K562 (cell line): ENCODE results near the gene PLCL2. TPM values are rescaled to one million over a fixed set of nuclear protein-coding genes. Genes with fewer than 3 reads are reported as not detected.

Source experiments
- ATAC-seq: fragments of 200-7000 bp; cut with Tn5 transposase; 3 replicates; pipeline ENCODE4 v1.9.1; 2020; ENCODE audit warnings: moderate library complexity
- BruUV-seq: library from RNA; stranded (reverse); fragments of 400-500 nt; replicated peaks from 2 replicates; lab custom pipeline; 2021; lab: Mats Ljungman, UMichigan
- CTCF ChIA-PET: fragments of 300-600 bp; formaldehyde crosslinking; extraction: SDS; loops from one replicate; lab custom pipeline; 2021; ENCODE audit warnings: low intra/inter-chr PET ratio; lab: Yijun Ruan, JAX
- POLR2A ChIA-PET: fragments of 300-600, 350-650 bp; sonication (Branson Sonifier 250); formaldehyde crosslinking; extraction: SDS; loops from one replicate; lab custom pipeline; 2021; ENCODE audit warnings: antibody characterized with exemption, inconsistent platforms; lab: Yijun Ruan, JAX
- DNase-seq, 4 experiments: peaks; one replicate each; pipeline versions ENCODE4 v3.0.0 to v3.0.0-alpha.2; 2011 to 2018; ENCODE audit warnings: low spot score in 3 of 4, mixed read lengths in 3 of 4; ENCODE audit errors: extremely low read depth in 1 of 4
- FAIRE-seq: peaks from 2 replicates; lab custom pipeline; 2011; peaks lifted over from hg19 to GRCh38; lab: Jason Lieb, UNC
- H2AFZ ChIP-seq: 2 replicates; pipeline ENCODE4 v1.6.0; 2011; ENCODE audit warnings: low read depth, low read length, control low read depth, inconsistent platforms
- H3K27ac ChIP-seq: fragments of 200-600 bp; 3 replicates; pipeline ENCODE4 v1.8.0; 2011; ENCODE audit warnings: low read depth, mild to moderate bottlenecking, control low read depth, inconsistent platforms, low read length, moderate library complexity, mixed read lengths; ENCODE audit errors: extremely low read depth
- H3K27me3 ChIP-seq, 2 experiments: fragments of 300-600 bp in 1 of 2; 2 replicates in 1 of 2; 3 replicates in 1 of 2; pipeline versions ENCODE4 v1.6.0 to v1.8.0; 2011; ENCODE audit warnings: inconsistent platforms in 2 of 2, low read length in 2 of 2, mild to moderate bottlenecking in 1 of 2, mixed read lengths in 1 of 2, moderate library complexity in 1 of 2; ENCODE audit not compliant: control insufficient read depth in 2 of 2, insufficient read depth in 2 of 2
- H3K36me3 ChIP-seq: fragments of 300-600 bp; 3 replicates; pipeline ENCODE4 v1.8.0; 2011; ENCODE audit warnings: mild to moderate bottlenecking, low read length, inconsistent platforms; ENCODE audit not compliant: control insufficient read depth, insufficient read depth
- H3K4me1 ChIP-seq, 2 experiments: fragments of 200-600 bp in 1 of 2; replicated peaks in 1 of 2; 2 replicates in 1 of 2; 3 replicates in 1 of 2; pipeline versions ENCODE4 v1.5.1 to v1.8.0; 2011; ENCODE audit warnings: inconsistent platforms in 2 of 2, low read length in 2 of 2, mild to moderate bottlenecking in 1 of 2, mixed read lengths in 1 of 2, moderate library complexity in 1 of 2; ENCODE audit not compliant: control insufficient read depth in 2 of 2, insufficient read depth in 2 of 2
- H3K4me2 ChIP-seq: 2 replicates; pipeline ENCODE4 v1.6.1; 2011; ENCODE audit warnings: low read length, control low read depth, inconsistent platforms, mixed read lengths; ENCODE audit not compliant: insufficient read depth
- H3K4me3 ChIP-seq: fragments of 200-600 bp; sonication (generic), shearing (Covaris generic); 2 replicates; pipeline ENCODE4 v1.5.1; 2016; ENCODE audit warnings: control low read depth, inconsistent platforms
- H3K79me2 ChIP-seq: fragments of 200-600 bp; 3 replicates; pipeline ENCODE4 v1.8.0; 2011; ENCODE audit warnings: low read length, inconsistent platforms; ENCODE audit not compliant: control insufficient read depth, insufficient read depth
- H3K9ac ChIP-seq, 2 experiments: 2 replicates each; pipeline versions ENCODE4 v1.6.0 to v1.6.1; 2011; ENCODE audit warnings: low read depth in 2 of 2, low read length in 2 of 2, control low read depth in 1 of 2, inconsistent platforms in 1 of 2, mild to moderate bottlenecking in 1 of 2, mixed read lengths in 1 of 2; ENCODE audit not compliant: insufficient read depth in 1 of 2
- H3K9me1 ChIP-seq: one replicate; pipeline ENCODE4 v1.6.0; 2011; ENCODE audit warnings: inconsistent platforms, mild to moderate bottlenecking, low read length, moderate library complexity; ENCODE audit not compliant: control insufficient read depth, insufficient read depth
- H3K9me3 ChIP-seq: replicated peaks from 2 replicates; pipeline ENCODE4 v1.5.1; 2011; ENCODE audit warnings: low read depth, low read length, inconsistent platforms; ENCODE audit not compliant: control insufficient read depth, insufficient read depth
- H4K20me1 ChIP-seq: replicated peaks from 2 replicates; pipeline ENCODE4 v1.6.1; 2011; ENCODE audit warnings: low read length, inconsistent platforms, mixed read lengths; ENCODE audit not compliant: control insufficient read depth, insufficient read depth
- CCAR2 ChIP-seq: fragments of 200-400 bp; formaldehyde crosslinking; IDR thresholded peaks from 2 replicates; pipeline ENCODE4 v1.6.1; 2017; ENCODE audit warnings: mild to moderate bottlenecking, low read depth, low read length
- CHD1 ChIP-seq: fragments of 200-600 bp; sonication (generic); IDR thresholded peaks from one replicate; pipeline ENCODE4 v1.6.1; 2012; ENCODE audit warnings: mild to moderate bottlenecking, moderate library complexity, low read length, inconsistent platforms
- DPF2 ChIP-seq: fragments of 450-650 bp; IDR thresholded peaks from 2 replicates; pipeline ENCODE4 v1.6.1; 2016
- FOXA1 ChIP-seq: fragments of 450-650 bp; IDR thresholded peaks from 2 replicates; pipeline ENCODE4 v1.6.1; 2016; ENCODE audit warnings: mild to moderate bottlenecking, borderline replicate concordance
- ILF3 ChIP-seq: fragments of 450-650 bp; IDR thresholded peaks from 2 replicates; pipeline ENCODE4 v1.6.1; 2018; ENCODE audit warnings: antibody characterized with exemption, mild to moderate bottlenecking, moderate library complexity, borderline replicate concordance
- MTA1 ChIP-seq: fragments of 450-650 bp; IDR thresholded peaks from 2 replicates; pipeline ENCODE4 v1.6.1; 2017; ENCODE audit warnings: borderline replicate concordance
- NCOA1 ChIP-seq: fragments of 450-650 bp; IDR thresholded peaks from 2 replicates; pipeline ENCODE4 v1.6.1; 2016; ENCODE audit warnings: low read depth
- PCBP1 ChIP-seq: fragments of 200-400 bp; formaldehyde crosslinking; IDR thresholded peaks from 2 replicates; pipeline ENCODE4 v1.6.1; 2018; ENCODE audit warnings: mild to moderate bottlenecking, low read depth, low read length; ENCODE audit not compliant: poor library complexity, severe bottlenecking
- PPARD ChIP-seq: fragments of 250-450 bp; sonication (Bioruptor Pico); IDR thresholded peaks from 2 replicates; pipeline ENCODE4 v1.8.0; 2022; ENCODE audit warnings: inconsistent platforms, mild to moderate bottlenecking, moderate library complexity
- TAF1 ChIP-seq: IDR thresholded peaks from 2 replicates; pipeline ENCODE4 v1.6.1; 2011; ENCODE audit warnings: mild to moderate bottlenecking, low read length, moderate library complexity; ENCODE audit not compliant: insufficient read depth, control insufficient read depth, severe bottlenecking; ENCODE audit errors: extremely low read depth
- ZNF407 ChIP-seq: fragments of 450-650 bp; IDR thresholded peaks from 2 replicates; pipeline ENCODE4 v1.6.1; 2016; ENCODE audit warnings: low read depth
- ZNF740 ChIP-seq, 3 experiments: fragments of 200-800 bp in 1 of 3; sonication (Bioruptor generic) in 1 of 3; sonication (generic) in 1 of 3; formaldehyde crosslinking in 1 of 3; IDR thresholded peaks; 2 replicates each; pipeline versions ENCODE4 v1.6.1 to v1.8.0; 2016 to 2022; ENCODE audit warnings: mild to moderate bottlenecking in 2 of 3, missing compliant biosample characterization in 2 of 3, missing genetic modification characterization in 2 of 3, missing genetic modification reagents in 1 of 3
- WGBS: fragments of 100-300 bp; shearing (Covaris generic); methylation state at CpG from one replicate; pipeline ENCODE4 v1.1.6; 2016; ENCODE audit warnings: low coverage, mixed read lengths; ENCODE audit not compliant: insufficient coverage; ENCODE audit errors: missing lambda C conversion rate; 5-methylcytosine and 5-hydroxymethylcytosine counted together
- in situ Hi-C: fragments of 300-500 bp; cut with MboI; formaldehyde crosslinking; loops from 4 replicates; pipeline ENCODE4 v1.15.0; 2018; ENCODE audit warnings: inconsistent platforms, mixed read lengths
- intact Hi-C: fragments of 100-400 bp; cut with micrococcal nuclease; formaldehyde crosslinking; loops from 2 replicates; pipeline ENCODE4 v1.14.2; 2022
- polyA plus RNA-seq, 8 experiments: library from polyadenylated mRNA; depleted of rRNA in 4 of 8; stranded (reverse) in 5 of 8; unstranded in 3 of 8; fragments of >200 nt; fragmentation: Nextera tagmentation in 2 of 8; fragmentation: Illumina TruSeq in 1 of 8; extraction: Ambion mirVana in 2 of 8; extraction: Trizol in 1 of 8; gene quantifications; 2 replicates each; pipeline versions ENCODE4 v1.2.1 to v1.2.3, GENCODE V29; 2011 to 2014; ENCODE audit warnings: inconsistent platforms in 1 of 8, missing spikeins in 1 of 8
- total RNA-seq, 7 experiments: library from RNA; depleted of rRNA in 6 of 7; stranded (reverse); fragments of >200 nt in 6 of 7; fragmentation: Illumina TruSeq in 2 of 7; extraction: Trizol in 2 of 7; gene quantifications; 2 replicates each; pipeline versions ENCODE4 v1.2.1 to v1.2.3, GENCODE V29; 2011 to 2021; ENCODE audit warnings: low replicate concordance in 1 of 7

Gene PLCL2
- total and polyA plus RNA-seq, 9 of the 15 experiments (the other 6 are each of a cell fraction or from before 2014, with no cell fraction given) = 0.03 to 0.18 (median 0.11) TPM; not detected in 2

GRCh38 chr3:17030438-17030837 is 145.7 kb downstream of the PLCL2 start:
- Histone ChIP-seq H3K9me3 (no peaks in the 10 kb centered on the region), H3K36me3 (no peaks in the 10 kb centered on the region), H3K4me3 (no peak overlapping the region), H3K4me2 (no peak overlapping the region), H4K20me1 (no peaks in the 10 kb centered on the region), H3K27ac (no peak overlapping the region), H3K79me2 (no peaks in the 10 kb centered on the region), H3K27me3 (peaks cover 0 to 7% of the 10 kb centered on the region in 2 experiments; a peak in 3 of 5 replicates), H2AFZ (no peak overlapping the region), H3K4me1 (no peaks in the 10 kb centered on the region), H3K9ac (no peak overlapping the region), H3K9me1 (no peaks in the 10 kb centered on the region)
- intact Hi-C loops (loop anchor here (5.0 kb wide), 2 partner anchors 202 to 203 kb away; no protein-coding TSS in a partner anchor), in situ Hi-C loops (no loop called here)
- FAIRE-seq (no peak), ATAC-seq (no peak), DNase-seq (no peak)
- no peak for TF ChIP-seq PCBP1
- TF ChIP-seq MTA1 = no peak
- TF ChIP-seq FOXA1 = no peak
- no peak for TF ChIP-seq ZNF740 (CRISPR knock-in tag; IDR thresholded peaks at IDR 0.05)
- TF ChIP-seq ZNF740 (tag; IDR thresholded peaks at IDR 0.05) = no peak
- TF ChIP-seq TAF1 = no peak
- no peak for TF ChIP-seq NCOA1
- no peak for TF ChIP-seq ZNF407
- no peak for TF ChIP-seq DPF2
- TF ChIP-seq ILF3 = no peak
- TF ChIP-seq CHD1 = no peak
- TF ChIP-seq CCAR2 = no peak
- no peak for TF ChIP-seq PPARD
- BruUV-seq = no TSS peak
- POLR2A ChIA-PET = interaction anchor here (1.0 kb wide), 1 partner anchor 10 kb away, joined by 3 read pairs; no protein-coding TSS in a partner anchor
- CTCF ChIA-PET = interaction anchor here (2.7 kb wide), 1 partner anchor 429 kb away, joined by 15 read pairs; no protein-coding TSS in a partner anchor
- WGBS = 2% methylated on average over 3 of the region's 3 CpGs
